SK-N-MC (cell line): ENCODE measurements around the gene PSMD13.

Experiments
- EZH2 ChIP-seq: fragments of 200-600 bp; sonication (generic); IDR thresholded peaks from one replicate; pipeline ENCODE4 v1.6.1; 2017; ENCODE audit warnings: antibody characterized with exemption
- POLR2AphosphoS5 ChIP-seq: IDR thresholded peaks from 2 replicates; pipeline ENCODE4 v1.6.1; 2012; ENCODE audit warnings: mild to moderate bottlenecking, low read depth, low read length, borderline replicate concordance

GRCh38 chr11:290621-291231 is 54.0 kb downstream of the PSMD13 start:
- TF ChIP-seq EZH2 (no peak), POLR2AphosphoS5 (no peak)
